Stimulated activated CD4-positive, alpha-beta T cell treated with anti-CD3 and anti-CD28 coated beads, TNF-alpha, amount 100 ng/mL, for 4 hours (primary cell): Measurements from ENCODE around the gene ACER1.
"Not testable (repeated sequence)": the region's sequence is repeated elsewhere in the genome, so short reads cannot be mapped to it uniquely, and the experiment has no call there.

Experiments used
- DNase-seq, 3 experiments: peaks; one replicate each; pipeline ENCODE4 v3.0.0-alpha.2; 2020; ENCODE audit warnings: low read depth in 3 of 3

ACER1 gene

DNA sequence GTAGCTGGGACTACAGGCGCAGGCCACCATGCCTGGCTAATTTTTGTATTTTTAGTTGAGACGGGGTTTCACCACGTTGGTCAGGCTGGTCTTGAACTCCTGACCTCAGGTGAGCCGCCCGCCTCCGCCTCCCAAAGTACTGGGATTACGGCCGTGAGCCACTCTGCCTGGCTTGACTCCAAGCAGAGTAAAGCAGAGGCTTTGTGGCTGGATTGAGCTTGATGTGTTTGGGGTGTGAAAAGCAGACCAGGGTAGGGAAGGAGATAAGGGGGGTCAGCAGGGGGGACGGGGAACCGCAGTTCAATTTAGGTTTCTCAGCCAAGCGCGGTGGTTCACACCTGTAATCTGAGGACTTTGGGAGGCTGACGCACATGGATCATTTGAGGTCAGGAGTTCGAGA, 23.8 kb upstream of the ACER1 start:
- no peak for DNase-seq

DNA sequence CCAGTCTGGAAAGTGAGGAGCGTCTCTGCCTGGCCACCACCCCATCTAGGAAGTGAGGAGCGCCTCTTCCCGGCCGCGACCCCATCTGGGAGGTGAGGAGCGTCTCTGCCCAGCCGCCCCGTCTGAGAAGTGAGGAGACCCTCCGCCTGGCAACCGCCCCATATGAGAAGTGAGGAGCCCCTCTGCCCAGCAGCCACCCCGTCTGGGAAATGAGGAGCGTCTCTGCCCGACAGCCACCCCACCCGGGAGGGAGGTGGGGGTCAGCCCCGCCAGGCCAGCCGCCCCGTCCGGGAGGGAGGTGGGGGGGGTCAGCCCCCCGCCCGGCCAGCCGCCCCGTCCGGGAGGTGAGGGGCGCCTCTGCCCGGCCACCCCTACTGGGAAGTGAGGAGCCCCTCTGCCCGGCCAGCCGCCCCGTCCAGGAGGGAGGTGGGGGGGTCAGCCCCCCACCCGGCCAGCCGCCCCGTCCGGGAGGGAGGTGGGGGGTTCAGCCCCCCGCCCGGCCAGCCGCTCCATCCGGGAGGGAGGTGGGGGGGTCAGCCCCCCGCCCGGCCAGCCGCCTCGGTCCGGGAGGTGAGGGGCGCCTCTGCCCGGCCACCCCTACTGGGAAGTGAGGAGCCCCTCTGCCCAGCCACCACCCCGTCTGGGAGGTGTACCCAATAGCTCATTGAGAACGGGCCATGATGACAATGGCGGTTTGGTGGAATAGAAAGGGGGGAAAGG, 22.1 kb upstream of the ACER1 start:
- not testable (repeated sequence) for DNase-seq

DNA sequence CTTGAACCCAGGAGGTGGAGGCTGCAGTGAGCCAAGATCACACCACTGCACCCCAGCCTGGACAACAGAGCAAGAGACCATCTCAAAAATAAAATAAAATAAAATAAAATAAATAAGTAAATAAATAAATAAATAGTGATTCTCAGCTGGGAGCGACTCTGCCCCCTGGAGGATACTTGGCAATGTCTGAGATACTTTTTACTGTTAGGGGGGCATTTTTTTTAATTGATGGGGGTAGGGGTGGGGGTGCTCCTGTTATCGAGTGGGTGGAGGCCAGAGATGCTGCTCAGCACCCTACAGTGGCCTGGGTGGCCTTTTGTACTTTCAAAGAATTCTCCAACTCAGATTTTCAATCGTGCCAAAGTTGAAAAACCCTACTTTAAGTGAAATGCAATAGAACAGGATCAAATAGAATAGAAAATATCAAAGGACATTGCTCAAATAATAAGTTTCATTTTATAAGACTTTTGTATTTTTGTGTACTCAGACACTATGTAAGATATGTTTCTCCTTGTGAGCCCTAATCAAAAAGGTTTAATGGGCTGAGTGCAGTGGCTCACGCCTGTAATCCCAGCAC, 20.8 kb upstream of the ACER1 start:
- no peak for DNase-seq

DNA sequence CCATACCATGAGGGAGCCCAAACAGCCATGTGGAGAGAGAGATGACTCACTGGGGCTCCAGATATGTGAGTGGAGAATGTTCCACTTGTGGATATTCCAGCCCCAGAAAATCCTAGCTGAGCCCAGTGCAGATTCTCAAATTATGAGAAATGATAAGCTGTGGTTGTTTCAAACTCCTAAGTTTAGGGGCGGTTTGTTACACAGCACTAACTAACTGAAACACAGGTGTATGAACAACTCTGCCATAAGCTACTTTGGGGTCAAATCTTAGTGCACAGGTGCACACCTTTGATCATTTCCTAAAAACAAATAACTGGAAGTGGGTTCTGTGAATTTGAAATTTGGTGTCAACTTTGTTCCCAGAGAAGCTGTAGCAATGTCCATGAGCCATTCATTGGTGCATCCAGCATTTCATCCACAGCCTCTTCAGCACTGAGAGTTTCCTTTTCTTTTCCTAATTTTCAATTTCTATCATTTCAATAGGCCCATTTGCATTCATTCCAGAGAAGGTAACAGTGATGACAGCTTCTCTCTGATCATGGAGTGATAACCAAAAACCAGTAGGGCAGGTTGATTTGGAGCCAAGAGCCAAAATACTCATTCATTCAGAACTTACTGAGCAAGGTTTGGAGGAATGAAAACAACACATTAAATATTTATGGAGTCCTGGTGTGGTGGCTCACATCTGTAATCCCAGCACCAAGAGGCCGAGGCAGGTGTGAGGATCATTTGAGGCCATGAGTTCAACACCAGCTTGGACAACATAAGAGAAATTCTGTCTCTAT, 19.2 kb upstream of the ACER1 start:
- no peak for DNase-seq

DNA sequence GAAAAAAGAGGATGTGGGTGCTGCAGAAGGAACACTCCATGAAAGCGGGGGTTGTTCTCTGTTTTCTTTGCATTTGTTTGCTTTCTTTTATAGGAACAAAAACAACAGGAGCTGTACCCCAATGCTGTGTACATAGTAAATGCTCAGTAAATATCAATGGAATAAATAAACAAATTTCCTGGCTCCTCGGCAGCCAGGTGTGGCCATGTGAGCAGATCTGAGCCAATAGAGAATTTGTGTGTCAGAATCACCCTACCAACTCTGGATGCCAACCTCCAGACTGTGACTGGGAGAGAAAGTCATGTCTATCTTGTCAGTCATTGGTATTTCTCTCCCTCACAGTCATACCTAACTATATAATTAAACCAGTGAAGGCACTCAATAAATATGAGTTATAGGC, 17.3 kb upstream of the ACER1 start:
- DNase-seq: no peak

DNA sequence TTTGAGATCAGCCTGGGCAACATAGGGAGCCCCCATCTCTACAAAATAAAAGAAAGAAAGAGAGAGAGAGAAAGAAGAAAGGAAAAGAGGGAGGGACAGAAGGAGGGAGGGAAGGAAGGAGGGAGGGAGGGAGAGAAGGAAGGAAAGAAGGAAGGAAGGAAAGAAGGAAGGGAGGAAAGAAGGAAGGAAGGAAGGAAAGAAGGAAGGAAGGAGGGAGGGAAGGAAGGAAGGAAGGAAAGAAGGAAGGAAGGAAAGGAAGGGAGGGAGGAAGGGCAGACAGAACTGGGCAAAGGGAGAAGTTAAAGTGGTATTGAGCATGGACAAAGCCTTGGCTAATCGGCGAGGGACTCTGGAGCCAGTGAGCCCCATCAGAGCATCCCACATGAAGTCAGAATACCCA, 15.9 kb upstream of the ACER1 start:
- DNase-seq: not testable (repeated sequence)

DNA sequence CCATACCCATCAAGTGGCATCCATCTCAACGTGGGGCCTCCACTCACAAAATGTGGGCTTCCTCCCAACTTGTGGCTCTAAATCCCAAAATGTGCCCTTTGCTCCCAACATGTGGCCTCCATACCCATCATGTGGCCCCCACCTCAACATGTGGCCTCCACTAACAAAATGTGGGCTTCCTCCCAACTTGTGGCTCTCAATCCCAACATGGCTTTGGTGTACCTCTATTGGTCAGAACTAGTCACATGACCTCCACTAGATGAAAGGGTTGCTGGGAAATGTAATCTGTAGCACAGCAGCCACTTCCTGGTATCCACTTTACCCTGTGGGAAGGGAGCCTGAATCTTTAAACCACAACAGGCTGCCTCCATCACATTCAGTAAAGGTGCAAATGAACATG, 10.1 kb upstream of the ACER1 start:
- no peak for DNase-seq

DNA sequence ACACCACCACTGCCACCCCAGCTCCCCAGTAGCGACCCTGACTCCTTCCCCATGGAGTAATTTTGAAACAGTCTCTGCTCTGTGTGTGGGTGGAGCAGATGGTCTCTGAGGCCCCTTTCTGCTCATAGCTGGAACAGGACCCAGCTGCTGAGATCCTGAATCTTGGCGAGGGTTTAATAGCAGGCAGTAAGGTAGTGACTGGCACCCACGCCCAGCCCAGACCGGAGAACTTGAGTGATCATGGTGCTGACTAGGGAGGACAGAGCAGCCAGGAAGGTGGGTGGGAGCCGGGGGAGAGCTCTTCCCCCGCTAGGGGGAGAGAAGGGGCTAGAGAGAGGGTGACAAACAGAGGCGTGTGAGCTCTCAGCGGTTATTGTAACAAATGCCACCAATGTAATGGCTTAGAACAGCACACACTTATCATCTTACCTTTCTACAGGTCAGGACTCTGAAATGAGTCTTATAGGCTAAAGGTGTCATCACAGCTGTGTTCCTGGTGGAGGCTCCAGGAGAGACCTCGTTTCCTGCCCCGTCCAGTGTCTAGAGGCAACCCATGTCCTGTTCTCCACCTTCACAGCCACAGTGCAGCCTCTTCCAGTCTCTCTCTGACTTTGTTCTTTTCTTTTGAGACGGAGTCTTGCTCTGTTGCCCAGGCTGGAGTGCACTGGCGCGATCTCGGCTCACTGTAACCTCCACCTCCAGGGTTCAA, 7.2 kb upstream of the ACER1 start:
- no peak for DNase-seq

DNA sequence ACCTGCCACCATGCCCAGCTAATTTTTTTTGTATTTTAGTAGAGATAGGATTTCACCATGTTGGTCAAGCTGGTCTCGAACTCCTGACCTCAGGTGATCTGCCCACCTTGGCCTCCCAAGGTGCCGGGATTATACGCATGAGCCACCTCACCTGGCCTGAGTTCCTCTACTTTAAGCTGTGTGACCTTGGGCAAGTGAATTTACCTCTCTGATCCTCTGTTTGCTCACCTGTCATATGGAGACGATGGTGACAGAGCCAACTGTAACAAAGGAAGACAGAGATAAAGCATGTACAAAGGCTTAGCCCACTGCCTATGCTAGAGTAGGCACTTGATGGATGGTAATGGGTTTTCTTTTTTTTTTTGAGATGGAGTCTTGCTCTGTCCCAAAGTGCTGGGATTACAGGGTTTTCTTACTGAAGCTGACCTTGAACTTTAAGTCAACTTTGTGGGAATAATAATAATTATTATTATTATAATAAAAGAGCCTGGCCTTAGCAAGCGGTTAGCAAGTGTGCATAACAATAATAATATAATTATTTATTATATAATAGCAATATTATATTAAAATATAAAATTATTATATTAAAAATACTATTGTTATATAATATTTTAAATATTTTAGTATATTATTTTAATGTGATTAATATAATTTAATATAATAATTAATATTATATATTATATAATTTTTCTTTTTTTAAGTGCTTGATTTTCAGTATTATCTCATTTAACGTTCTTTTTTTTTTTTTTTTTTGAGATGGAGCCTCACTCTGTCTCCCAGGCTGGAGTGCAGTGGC, 1.3 kb upstream of the ACER1 start:
- no peak for DNase-seq

DNA sequence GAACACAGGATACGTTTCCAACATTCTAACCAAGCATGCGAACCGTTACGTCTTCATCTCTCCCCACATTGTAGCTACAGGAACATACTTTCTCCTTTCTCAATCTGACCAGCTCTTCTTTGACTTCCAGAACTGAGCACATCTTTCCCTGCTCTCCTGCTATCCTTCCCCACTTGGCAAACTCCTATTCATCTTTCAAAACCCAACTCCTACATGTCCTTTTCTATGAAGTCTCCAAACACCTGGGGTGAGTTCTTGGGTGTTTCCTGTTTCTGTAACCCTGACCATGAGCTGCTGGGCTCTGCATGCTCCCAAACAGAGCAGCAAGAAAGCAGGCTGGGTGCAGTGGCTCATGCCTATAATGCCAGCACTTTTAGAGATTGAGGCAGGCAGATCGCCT, 6.6 kb downstream of the ACER1 start:
- no peak for DNase-seq

DNA sequence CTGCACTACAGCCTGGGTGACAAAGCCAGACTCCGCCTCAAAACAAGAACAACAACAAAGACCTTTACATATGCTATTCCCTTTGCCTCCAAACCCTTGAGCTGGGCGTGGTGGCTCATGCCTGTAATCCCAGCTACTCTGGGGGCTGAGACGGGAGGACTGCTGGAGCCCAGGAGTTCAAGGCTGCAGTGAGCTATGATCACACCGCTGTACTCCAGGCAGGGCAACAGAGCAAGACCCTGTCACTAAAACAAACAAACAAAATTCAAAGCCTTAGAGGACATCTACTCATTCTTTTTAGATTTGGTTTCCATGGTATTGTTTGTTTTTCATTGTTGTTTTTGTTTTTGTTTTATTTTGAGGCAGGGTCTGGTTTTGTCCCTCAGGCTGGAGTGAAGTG, 7.8 kb downstream of the ACER1 start:
- DNase-seq: no peak

DNA sequence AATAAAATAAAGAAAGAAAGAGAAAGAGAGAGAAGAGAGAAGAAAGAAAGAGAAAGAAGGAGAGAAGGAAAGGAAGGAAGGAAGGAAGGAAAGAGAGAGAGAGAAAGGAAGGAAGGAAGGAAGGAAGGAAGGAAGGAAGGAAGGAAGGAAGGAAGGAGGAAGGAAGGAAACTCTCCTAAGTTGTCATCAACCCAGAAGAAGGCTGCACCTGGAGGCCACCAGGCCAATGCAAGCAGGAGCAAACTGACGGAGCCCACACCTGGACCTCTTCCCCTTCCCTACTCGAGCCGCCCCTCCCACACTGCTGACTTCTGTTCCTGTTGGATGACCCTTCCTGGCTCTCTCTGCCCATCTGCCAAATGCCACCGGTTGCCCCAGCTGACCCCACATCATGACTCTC, 8.7 kb downstream of the ACER1 start:
- DNase-seq: no peak

DNA sequence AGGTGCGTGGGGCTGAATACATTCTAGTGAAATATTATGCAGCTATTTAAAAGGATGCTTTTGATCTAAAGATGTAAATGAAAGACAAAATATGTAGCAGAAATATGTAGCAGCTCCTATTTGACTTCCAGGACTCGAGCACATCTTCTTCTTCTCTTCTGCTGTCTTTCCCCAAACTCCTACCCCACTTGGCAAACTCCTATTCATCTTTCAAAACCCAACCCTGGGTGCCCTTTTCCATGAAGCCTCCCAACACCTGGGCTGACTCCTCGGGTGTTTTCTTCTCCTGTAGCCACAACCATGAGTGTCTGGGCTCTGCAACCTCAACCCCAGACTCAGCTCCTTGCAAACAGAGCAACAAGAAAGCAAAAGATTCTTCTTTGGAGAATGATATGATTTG, 11.1 kb downstream of the ACER1 start:
- DNase-seq: no peak

DNA sequence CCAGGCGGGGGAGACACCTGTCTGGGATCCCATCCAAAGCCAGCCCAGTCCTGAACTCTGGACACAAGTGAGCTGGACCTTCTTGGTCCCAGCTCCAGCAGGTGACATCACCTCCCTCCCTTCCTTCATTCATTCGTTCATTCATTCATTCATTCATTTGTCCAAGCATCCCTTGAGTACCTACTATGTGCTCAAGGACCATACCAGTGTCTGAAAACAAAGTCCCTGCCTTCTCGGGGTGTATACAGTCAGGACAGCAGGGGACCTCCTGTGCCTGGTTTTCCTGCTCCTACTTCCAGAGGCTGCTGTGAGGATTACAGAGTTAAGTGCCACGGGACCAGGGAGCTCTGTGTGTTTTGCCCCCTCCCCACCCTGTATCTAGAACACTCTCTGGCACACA, 14.0 kb downstream of the ACER1 start:
- no peak for DNase-seq

DNA sequence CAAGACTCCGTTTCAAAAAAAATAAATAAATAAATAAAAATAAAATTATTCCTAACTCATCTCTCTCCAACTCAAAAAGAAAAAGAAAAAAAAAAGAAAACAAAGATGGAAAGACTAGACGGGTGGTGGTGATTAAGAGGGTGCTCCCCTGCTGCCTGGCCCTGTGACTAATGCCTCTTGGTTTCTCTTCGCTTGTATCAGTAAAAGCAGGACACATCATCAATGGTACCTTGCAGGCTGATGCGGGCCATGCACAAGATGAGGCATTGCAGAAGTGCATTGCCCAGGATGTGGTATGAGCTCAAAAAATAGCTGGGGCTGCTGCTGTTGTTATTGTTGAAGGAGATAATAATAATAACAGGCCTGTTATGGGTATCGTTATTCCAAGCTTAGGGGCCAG, 14.6 kb downstream of the ACER1 start:
- no peak for DNase-seq

DNA sequence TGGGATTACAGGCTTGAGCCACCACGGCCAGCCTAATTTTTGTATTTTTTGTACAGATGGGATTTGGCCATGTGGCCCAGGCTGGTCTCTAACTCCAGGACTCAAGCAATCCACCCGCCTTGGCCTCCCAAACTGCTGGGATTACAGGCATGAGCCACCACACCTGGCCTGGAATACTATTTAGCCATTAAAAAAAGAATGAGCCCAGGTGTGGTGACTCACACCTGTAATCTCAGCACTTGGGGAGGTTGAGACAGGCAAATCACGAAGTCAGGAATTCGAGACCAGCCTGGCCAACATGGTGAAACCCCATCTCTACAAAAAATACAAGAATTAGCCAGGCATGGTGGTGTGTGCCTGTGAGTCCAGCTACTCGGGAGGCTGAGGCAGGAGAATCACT, 17.8 kb downstream of the ACER1 start:
- not testable (repeated sequence) for DNase-seq

DNA sequence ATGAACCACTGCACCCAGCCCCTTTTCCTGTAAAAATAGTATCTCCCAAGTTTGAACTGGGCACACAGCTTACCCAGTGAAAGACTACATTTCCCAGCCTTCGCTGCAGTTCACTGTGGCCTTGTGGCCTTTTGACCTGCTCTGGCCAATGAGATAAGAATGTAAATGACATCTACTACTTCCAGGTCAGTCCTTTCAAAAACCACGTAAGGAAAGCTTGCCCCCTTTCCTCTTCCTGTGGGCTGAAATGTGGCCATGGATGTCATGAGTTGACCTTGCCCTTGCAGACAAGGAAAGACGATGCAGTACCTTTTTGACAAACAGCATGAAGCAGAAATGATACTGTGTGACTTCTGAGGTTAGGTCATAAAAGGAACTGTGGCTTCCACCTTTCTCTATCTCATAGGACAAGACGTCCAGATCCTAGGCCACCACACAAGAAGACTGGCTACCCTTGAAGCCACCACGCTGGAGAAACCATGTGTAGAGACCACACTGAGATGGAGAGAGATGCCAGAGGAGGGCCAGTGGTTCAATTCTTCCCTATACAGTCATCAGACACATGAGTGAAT, 19.9 kb downstream of the ACER1 start:
- DNase-seq: no peak

DNA sequence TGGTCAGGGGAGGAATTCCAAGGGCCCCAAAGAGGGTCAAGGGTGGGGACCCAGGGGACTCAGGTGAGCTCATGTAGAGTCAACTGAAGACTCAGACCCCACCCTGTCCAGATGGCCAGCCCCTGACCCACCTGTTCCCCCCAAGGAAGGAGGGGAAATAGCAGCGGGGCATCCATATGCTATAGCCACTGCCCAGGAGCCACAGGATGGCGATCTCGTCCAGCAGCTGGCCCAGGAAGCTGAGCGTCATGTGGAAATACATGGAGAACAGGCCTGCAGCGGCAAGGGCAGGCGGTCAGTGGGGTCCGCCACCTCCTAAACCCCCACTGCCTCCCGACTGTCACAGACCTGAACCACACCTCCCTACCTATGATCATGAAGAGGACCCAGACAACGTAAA, 21.4 kb downstream of the ACER1 start:
- no peak for DNase-seq

DNA sequence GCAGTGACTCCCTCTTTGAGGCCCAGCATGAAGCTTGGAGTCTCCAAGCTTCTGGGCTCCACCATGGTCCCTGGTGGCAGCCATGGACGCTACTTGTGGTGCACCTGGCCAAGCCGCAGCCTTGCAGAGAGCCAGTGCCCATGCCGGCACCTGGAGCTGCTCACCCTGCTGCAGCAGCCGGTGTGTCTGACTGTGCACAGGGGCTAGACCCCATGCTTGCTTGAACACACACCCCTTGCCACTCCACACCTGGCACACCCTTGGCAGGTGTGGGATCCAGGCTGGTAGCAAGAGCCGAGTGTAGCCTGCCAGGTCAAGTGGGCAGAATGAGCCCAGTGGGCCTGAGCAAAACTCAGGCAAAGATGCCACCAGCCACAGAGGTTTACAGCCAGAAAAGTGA, 35.0 kb downstream of the ACER1 start:
- no peak for DNase-seq

DNA sequence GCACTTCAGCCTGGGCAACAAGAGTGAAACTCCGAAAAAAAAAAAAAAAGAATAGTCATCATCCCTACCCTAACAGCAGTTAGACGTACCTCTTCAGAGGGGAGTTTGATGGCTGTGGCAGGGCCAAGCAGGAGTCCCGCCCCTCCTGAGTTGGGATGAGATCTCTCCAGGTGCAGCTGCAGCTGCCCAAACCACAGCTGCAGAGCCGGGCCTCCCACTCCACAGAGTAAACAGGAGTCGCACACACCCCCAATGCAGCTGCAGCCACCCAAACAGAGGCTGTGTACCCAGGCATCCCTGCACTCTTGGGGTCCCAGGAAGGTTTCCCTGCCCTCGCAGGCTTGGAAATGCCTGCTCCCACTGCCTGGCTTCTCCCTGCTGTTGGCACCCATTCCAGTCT, 36.2 kb downstream of the ACER1 start:
- DNase-seq: no peak

DNA sequence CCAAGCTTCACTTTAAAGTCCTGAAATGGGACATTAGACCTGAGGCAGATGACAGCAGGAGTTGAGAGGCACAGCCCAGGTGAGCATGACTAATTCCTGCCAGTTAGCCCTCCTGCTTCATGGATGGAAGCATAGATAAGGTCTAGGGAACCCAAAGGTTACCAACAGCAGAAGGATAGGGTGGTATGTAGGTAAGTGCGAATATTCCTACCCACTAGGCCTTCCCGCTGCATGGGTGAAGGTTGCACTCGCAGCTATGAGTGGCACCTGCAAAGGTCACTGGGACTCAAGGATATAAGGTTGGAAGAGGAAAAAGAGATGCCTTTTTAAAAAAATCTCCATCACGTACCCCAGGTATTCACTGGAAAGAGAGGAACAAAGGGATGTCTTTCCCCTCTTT, 41.4 kb downstream of the ACER1 start:
- no peak for DNase-seq
